OCI-LY3 (cell line): ENCODE results near the gene SYNE2.

Experiments
- EZH2phosphoT487 ChIP-seq: fragments of 200-600 bp; shearing (Covaris generic); IDR thresholded peaks from 2 replicates; pipeline ENCODE4 v1.6.1; 2018; ENCODE audit warnings: antibody characterized with exemption, mixed run types, low read depth
- TF ChIP-seq, protein P1 (sequence below): fragments of 200-600, 300-600 bp; sonication (generic); IDR thresholded peaks from 2 replicates; pipeline ENCODE4 v1.5.1; 2014; ENCODE audit warnings: antibody characterized with exemption, low read length, low read depth

DNA sequence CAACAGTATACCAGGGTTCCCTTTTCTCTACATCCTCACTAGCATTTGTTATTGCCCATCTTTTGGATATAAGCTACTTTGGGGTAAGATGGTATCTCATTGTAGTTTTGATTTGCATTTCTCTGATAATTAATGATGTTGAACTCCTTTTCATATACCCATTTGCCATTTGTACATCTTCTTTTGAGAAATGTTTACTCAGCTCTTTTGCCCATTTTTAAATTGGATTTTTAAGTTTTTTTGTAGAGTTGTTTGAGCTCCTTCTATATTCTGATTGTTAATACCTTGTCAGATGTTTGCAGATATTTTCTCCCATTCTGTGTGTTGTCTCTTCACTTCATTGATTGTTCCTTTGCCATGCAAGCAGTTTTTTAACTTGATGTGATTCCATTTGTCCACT lies 419.2 kb downstream of the SYNE2 start:
- TF ChIP-seq, protein P1, sequence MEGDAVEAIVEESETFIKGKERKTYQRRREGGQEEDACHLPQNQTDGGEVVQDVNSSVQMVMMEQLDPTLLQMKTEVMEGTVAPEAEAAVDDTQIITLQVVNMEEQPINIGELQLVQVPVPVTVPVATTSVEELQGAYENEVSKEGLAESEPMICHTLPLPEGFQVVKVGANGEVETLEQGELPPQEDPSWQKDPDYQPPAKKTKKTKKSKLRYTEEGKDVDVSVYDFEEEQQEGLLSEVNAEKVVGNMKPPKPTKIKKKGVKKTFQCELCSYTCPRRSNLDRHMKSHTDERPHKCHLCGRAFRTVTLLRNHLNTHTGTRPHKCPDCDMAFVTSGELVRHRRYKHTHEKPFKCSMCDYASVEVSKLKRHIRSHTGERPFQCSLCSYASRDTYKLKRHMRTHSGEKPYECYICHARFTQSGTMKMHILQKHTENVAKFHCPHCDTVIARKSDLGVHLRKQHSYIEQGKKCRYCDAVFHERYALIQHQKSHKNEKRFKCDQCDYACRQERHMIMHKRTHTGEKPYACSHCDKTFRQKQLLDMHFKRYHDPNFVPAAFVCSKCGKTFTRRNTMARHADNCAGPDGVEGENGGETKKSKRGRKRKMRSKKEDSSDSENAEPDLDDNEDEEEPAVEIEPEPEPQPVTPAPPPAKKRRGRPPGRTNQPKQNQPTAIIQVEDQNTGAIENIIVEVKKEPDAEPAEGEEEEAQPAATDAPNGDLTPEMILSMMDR, result no peak
- TF ChIP-seq EZH2phosphoT487, result no peak
